HCT116 (cell line): ENCODE results near the gene MCC. TPM values are rescaled to one million over a fixed set of nuclear protein-coding genes. Genes with fewer than 3 reads are reported as not detected.

Experiments used
- ATAC-seq: fragments of 200-7000 bp; cut with Tn5 transposase; 2 replicates; pipeline ENCODE4 v1.9.1; 2020; ENCODE audit warnings: mild to moderate bottlenecking, moderate library complexity
- BruUV-seq: library from RNA; stranded (reverse); fragments of 400-500 nt; replicated peaks from 2 replicates; lab custom pipeline; 2021; lab: Mats Ljungman, UMichigan
- CTCF ChIA-PET: fragments of 300-600 bp; sonication (Branson Sonifier 250); formaldehyde crosslinking; loops from one replicate; lab custom pipeline; 2021; ENCODE audit warnings: antibody characterized with exemption; lab: Charles Lee
- POLR2A ChIA-PET: fragments of 300-600, 350-600 bp; sonication (Branson Sonifier 250); formaldehyde crosslinking; loops from one replicate; lab custom pipeline; 2021; ENCODE audit warnings: antibody characterized with exemption; lab: Charles Lee
- RAD21 ChIA-PET, 2 experiments: fragments of 300-600 bp; sonication (Branson Sonifier 250); formaldehyde crosslinking; loops; one replicate each; lab custom pipeline; 2023; ENCODE audit warnings: low total read pairs in 2 of 2; ENCODE audit not compliant: uncharacterized antibody in 2 of 2, unreplicated experiment in 2 of 2, low non-redundant PET in 1 of 2; lab: Charles Lee
- DNase-seq: peaks from one replicate; pipeline ENCODE4 v3.0.0-alpha.2; 2010; ENCODE audit warnings: low read depth, low spot score
- H2AFZ ChIP-seq: fragments of 200-600 bp; shearing (Covaris generic), sonication (generic); 2 replicates; pipeline ENCODE4 v1.6.1; 2017; ENCODE audit warnings: low read depth, mixed run types, mixed read lengths, antibody characterized with exemption, low read length; ENCODE audit not compliant: poor library complexity, severe bottlenecking
- H3K27ac ChIP-seq: 2 replicates; pipeline ENCODE4 v1.5.1; 2012; ENCODE audit warnings: low read depth, low read length
- H3K27me3 ChIP-seq: fragments of 200-600 bp; sonication (generic); 2 replicates; pipeline ENCODE4 v1.6.1; 2016; ENCODE audit warnings: mixed run types, low read length, mixed read lengths; ENCODE audit not compliant: insufficient read depth
- H3K36me3 ChIP-seq, 2 experiments: fragments of 200-500 bp in 1 of 2; fragments of 200-600 bp in 1 of 2; sonication (Bioruptor generic) in 1 of 2; sonication (generic) in 1 of 2; 2 replicates each; pipeline versions ENCODE4 v1.5.1 to v1.6.1; 2014 to 2016; ENCODE audit warnings: low read length in 2 of 2, inconsistent platforms in 1 of 2, mixed read lengths in 1 of 2, mixed run types in 1 of 2; ENCODE audit not compliant: insufficient read depth in 2 of 2, control insufficient read depth in 1 of 2
- H3K4me1 ChIP-seq, 2 experiments: fragments of 200-600 bp in 1 of 2; sonication (generic) in 1 of 2; 2 replicates each; pipeline versions ENCODE4 v1.5.1 to v1.6.1; 2012 to 2017; ENCODE audit warnings: low read length in 2 of 2, inconsistent platforms in 1 of 2, mild to moderate bottlenecking in 1 of 2, mixed read lengths in 1 of 2, mixed run types in 1 of 2, moderate library complexity in 1 of 2; ENCODE audit not compliant: insufficient read depth in 2 of 2, control insufficient read depth in 1 of 2
- H3K4me2 ChIP-seq: fragments of 200-600 bp; sonication (generic); 2 replicates; pipeline ENCODE4 v1.6.1; 2017; ENCODE audit warnings: mixed run types, low read length, mixed read lengths
- H3K4me3 ChIP-seq, 2 experiments: fragments of 200-600 bp in 1 of 2; sonication (generic) in 1 of 2; replicated peaks in 1 of 2; 2 replicates each; pipeline ENCODE4 v1.5.1; 2011 to 2016; ENCODE audit warnings: low read length in 2 of 2, control low read depth in 1 of 2, low read depth in 1 of 2, mild to moderate bottlenecking in 1 of 2, mixed read lengths in 1 of 2, mixed run types in 1 of 2
- H3K79me2 ChIP-seq: fragments of 200-600 bp; sonication (generic); 2 replicates; pipeline ENCODE4 v1.6.1; 2017; ENCODE audit warnings: mild to moderate bottlenecking, mixed run types, low read length, moderate library complexity, mixed read lengths; ENCODE audit not compliant: insufficient read depth
- H3K9ac ChIP-seq: fragments of 200-600 bp; sonication (generic); 2 replicates; pipeline ENCODE4 v1.6.1; 2016; ENCODE audit warnings: low read length, mixed read lengths
- H3K9me2 ChIP-seq: fragments of 200-600 bp; sonication (generic), shearing (Covaris generic); 2 replicates; pipeline ENCODE4 v1.6.1; 2017; ENCODE audit warnings: mixed run types, mild to moderate bottlenecking, moderate library complexity; ENCODE audit not compliant: insufficient read depth
- H3K9me3 ChIP-seq, 2 experiments: fragments of 200-500 bp in 1 of 2; fragments of 200-600 bp in 1 of 2; sonication (Bioruptor generic) in 1 of 2; sonication (generic) in 1 of 2; 2 replicates each; pipeline ENCODE4 v1.6.1; 2014 to 2017; ENCODE audit warnings: low read length in 2 of 2, mixed read lengths in 2 of 2, inconsistent platforms in 1 of 2, low read depth in 1 of 2, mild to moderate bottlenecking in 1 of 2, mixed run types in 1 of 2, moderate library complexity in 1 of 2; ENCODE audit not compliant: control insufficient read depth in 1 of 2, insufficient read depth in 1 of 2
- H4K20me1 ChIP-seq: fragments of 200-600 bp; sonication (generic), shearing (Covaris generic); 2 replicates; pipeline ENCODE4 v1.6.1; 2017; ENCODE audit warnings: mixed run types, mild to moderate bottlenecking, moderate library complexity; ENCODE audit not compliant: insufficient read depth
- CEBPB ChIP-seq: IDR thresholded peaks from 2 replicates; pipeline ENCODE4 v1.6.1; 2012; ENCODE audit warnings: low read depth
- EGR1 ChIP-seq: IDR thresholded peaks from 2 replicates; pipeline ENCODE4 v1.6.1; 2012; ENCODE audit warnings: low read depth
- ELF1 ChIP-seq: IDR thresholded peaks from 2 replicates; pipeline ENCODE4 v1.6.1; 2012; ENCODE audit warnings: low read depth, borderline replicate concordance
- EZH2phosphoT487 ChIP-seq: fragments of 200-600 bp; IDR thresholded peaks from 2 replicates; pipeline ENCODE4 v1.6.1; 2018; ENCODE audit warnings: antibody characterized with exemption, borderline replicate concordance
- FOSL1 ChIP-seq: IDR thresholded peaks from 2 replicates; pipeline ENCODE4 v1.6.1; 2012; ENCODE audit warnings: low read depth
- JUND ChIP-seq: IDR thresholded peaks from 2 replicates; pipeline ENCODE4 v1.6.1; 2012
- POLR2A ChIP-seq: IDR thresholded peaks from 2 replicates; pipeline ENCODE4 v1.7.0; 2011; ENCODE audit warnings: borderline replicate concordance; ENCODE audit not compliant: insufficient read depth, insufficient read length; ENCODE audit errors: extremely low read depth
- POLR2AphosphoS5 ChIP-seq: IDR thresholded peaks from 2 replicates; pipeline ENCODE4 v1.6.1; 2011; ENCODE audit warnings: mild to moderate bottlenecking, low read depth, low read length, moderate library complexity
- RAD21 ChIP-seq: IDR thresholded peaks from 2 replicates; pipeline ENCODE4 v1.6.1; 2012; ENCODE audit warnings: low read depth, mild to moderate bottlenecking
- SIN3A ChIP-seq: IDR thresholded peaks from 2 replicates; pipeline ENCODE4 v1.6.1; 2012; ENCODE audit warnings: low read depth
- SRF ChIP-seq: IDR thresholded peaks from 2 replicates; pipeline ENCODE4 v1.6.1; 2012; ENCODE audit warnings: low read depth
- TCF7L2 ChIP-seq: IDR thresholded peaks from 2 replicates; pipeline ENCODE4 v1.7.0; 2011; ENCODE audit warnings: borderline replicate concordance, inconsistent platforms; ENCODE audit not compliant: insufficient read depth, insufficient read length; ENCODE audit errors: extremely low read depth
- YY1 ChIP-seq: IDR thresholded peaks from 2 replicates; pipeline ENCODE4 v1.6.1; 2011; ENCODE audit warnings: low read length, low read depth, moderate library complexity, mild to moderate bottlenecking; ENCODE audit not compliant: insufficient replicate concordance; ENCODE audit errors: extremely low read depth
- ZFX ChIP-seq: fragments of 450-650 bp; IDR thresholded peaks from 2 replicates; pipeline ENCODE4 v1.6.1; 2017
- ZNF274 ChIP-seq: fragments of 200-500 bp; sonication (Bioruptor generic); IDR thresholded peaks from 2 replicates; pipeline ENCODE4 v1.6.1; 2014; ENCODE audit warnings: mild to moderate bottlenecking, low read depth, low read length, inconsistent platforms
- intact Hi-C: fragments of 100-400 bp; cut with micrococcal nuclease; formaldehyde crosslinking; loops from 2 replicates; pipeline ENCODE4 v1.10.0; 2022
- total RNA-seq: library from RNA; stranded (reverse); gene quantifications from one replicate; pipeline ENCODE4 v1.2.1, GENCODE V29; 2021; ENCODE audit not compliant: unreplicated experiment
- TF ChIP-seq, protein P1 (sequence below): IDR thresholded peaks from 2 replicates; pipeline ENCODE4 v1.6.1; 2012
- TF ChIP-seq, protein P2 (sequence below): IDR thresholded peaks from 2 replicates; pipeline ENCODE4 v1.6.1; 2012
- TF ChIP-seq, protein P3 (sequence below), 3 experiments: fragments of 200-600 bp in 1 of 3; sonication (generic) in 1 of 3; IDR thresholded peaks in 2 of 3; conservative IDR thresholded peaks in 1 of 3; 2 replicates each; pipeline ENCODE4 v1.5.1; 2012 to 2017; ENCODE audit warnings: low read depth in 2 of 3, low read length in 2 of 3, antibody characterized with exemption in 1 of 3, borderline replicate concordance in 1 of 3, control low read depth in 1 of 3, mild to moderate bottlenecking in 1 of 3, mixed read lengths in 1 of 3, mixed run types in 1 of 3, moderate library complexity in 1 of 3; ENCODE audit not compliant: insufficient read depth in 1 of 3
- TF ChIP-seq, protein P4 (sequence below): IDR thresholded peaks from 2 replicates; pipeline ENCODE4 v1.6.1; 2011; ENCODE audit warnings: mild to moderate bottlenecking, low read length, moderate library complexity; ENCODE audit not compliant: insufficient replicate concordance; ENCODE audit errors: extremely low read depth

MCC gene
- total RNA-seq, 1 experiment from 2014 or later: 20.1 TPM

DNA sequence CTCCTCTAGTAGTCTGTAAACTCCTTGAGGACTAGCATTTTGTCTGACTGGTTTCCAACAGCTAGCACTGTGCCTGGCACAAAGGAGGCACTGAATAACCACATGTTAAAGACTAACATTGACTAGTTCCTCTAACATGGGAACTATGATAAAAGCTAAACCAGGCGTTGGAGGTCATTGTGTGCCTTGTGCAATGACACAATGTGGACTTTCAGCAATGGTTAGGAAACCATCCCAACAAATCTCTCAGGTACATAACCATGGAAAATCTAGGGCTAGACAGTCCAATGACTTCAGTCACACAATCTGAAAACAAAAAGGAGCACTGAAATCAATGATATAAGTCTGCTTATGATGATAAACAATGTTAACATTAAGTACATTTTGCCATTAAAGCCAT, 311.0 kb downstream of the MCC start:
- Histone ChIP-seq H3K9ac (no peak overlapping the region), H3K9me3 (no peaks in the 10 kb centered on the region), H3K9me2 (no peaks in the 10 kb centered on the region), H3K4me2 (no peak overlapping the region), H3K79me2 (peaks cover 20% of the 10 kb centered on the region), H3K36me3 (no peaks in the 10 kb centered on the region), H2AFZ (no peak overlapping the region), H3K4me3 (no peak overlapping the region), H3K4me1 (0 out of 4 replicates have a peak, but pooled peaks cover 0 to 6% of the 10 kb centered on the region in 2 experiments), H4K20me1 (no peaks in the 10 kb centered on the region), H3K27ac (no peak overlapping the region), H3K27me3 (no peaks in the 10 kb centered on the region)
- ChIA-PET CTCF (no interaction called here), POLR2A (no interaction called here), RAD21 (no interaction called here)
- intact Hi-C loops: no loop called here
- no TSS peak for BruUV-seq
- ATAC-seq (no peak), DNase-seq (no peak)
- no peak for TF ChIP-seq EZH2phosphoT487
- no peak for TF ChIP-seq YY1
- no peak for TF ChIP-seq ZNF274
- TF ChIP-seq SIN3A: no peak
- TF ChIP-seq ZFX: no peak
- TF ChIP-seq, protein P1, sequence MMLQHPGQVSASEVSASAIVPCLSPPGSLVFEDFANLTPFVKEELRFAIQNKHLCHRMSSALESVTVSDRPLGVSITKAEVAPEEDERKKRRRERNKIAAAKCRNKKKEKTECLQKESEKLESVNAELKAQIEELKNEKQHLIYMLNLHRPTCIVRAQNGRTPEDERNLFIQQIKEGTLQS: no peak
- no peak for TF ChIP-seq FOSL1
- no peak for TF ChIP-seq CEBPB
- no peak for TF ChIP-seq SRF
- no peak for TF ChIP-seq TCF7L2
- TF ChIP-seq, protein P2, sequence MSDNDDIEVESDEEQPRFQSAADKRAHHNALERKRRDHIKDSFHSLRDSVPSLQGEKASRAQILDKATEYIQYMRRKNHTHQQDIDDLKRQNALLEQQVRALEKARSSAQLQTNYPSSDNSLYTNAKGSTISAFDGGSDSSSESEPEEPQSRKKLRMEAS: no peak
- TF ChIP-seq JUND: no peak
- TF ChIP-seq EGR1: no peak
- no peak for TF ChIP-seq RAD21
- no peak for TF ChIP-seq POLR2AphosphoS5
- TF ChIP-seq ELF1: no peak
- TF ChIP-seq, protein P3, sequence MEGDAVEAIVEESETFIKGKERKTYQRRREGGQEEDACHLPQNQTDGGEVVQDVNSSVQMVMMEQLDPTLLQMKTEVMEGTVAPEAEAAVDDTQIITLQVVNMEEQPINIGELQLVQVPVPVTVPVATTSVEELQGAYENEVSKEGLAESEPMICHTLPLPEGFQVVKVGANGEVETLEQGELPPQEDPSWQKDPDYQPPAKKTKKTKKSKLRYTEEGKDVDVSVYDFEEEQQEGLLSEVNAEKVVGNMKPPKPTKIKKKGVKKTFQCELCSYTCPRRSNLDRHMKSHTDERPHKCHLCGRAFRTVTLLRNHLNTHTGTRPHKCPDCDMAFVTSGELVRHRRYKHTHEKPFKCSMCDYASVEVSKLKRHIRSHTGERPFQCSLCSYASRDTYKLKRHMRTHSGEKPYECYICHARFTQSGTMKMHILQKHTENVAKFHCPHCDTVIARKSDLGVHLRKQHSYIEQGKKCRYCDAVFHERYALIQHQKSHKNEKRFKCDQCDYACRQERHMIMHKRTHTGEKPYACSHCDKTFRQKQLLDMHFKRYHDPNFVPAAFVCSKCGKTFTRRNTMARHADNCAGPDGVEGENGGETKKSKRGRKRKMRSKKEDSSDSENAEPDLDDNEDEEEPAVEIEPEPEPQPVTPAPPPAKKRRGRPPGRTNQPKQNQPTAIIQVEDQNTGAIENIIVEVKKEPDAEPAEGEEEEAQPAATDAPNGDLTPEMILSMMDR (IDR thresholded peaks at IDR 0.05 in 2 of 3, conservative IDR thresholded peaks at IDR 0.05 in 1 of 3; ENCODE audit: borderline replicate concordance in 1 of 3, insufficient read depth in 1 of 3, low read depth in 2 of 3, low read length in 2 of 3): no peak
- TF ChIP-seq, protein P4, sequence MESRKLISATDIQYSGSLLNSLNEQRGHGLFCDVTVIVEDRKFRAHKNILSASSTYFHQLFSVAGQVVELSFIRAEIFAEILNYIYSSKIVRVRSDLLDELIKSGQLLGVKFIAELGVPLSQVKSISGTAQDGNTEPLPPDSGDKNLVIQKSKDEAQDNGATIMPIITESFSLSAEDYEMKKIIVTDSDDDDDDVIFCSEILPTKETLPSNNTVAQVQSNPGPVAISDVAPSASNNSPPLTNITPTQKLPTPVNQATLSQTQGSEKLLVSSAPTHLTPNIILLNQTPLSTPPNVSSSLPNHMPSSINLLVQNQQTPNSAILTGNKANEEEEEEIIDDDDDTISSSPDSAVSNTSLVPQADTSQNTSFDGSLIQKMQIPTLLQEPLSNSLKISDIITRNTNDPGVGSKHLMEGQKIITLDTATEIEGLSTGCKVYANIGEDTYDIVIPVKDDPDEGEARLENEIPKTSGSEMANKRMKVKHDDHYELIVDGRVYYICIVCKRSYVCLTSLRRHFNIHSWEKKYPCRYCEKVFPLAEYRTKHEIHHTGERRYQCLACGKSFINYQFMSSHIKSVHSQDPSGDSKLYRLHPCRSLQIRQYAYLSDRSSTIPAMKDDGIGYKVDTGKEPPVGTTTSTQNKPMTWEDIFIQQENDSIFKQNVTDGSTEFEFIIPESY: no peak
- no peak for TF ChIP-seq POLR2A
